Measurements from ENCODE around the gene UFD1. TPM values are rescaled to one million over a fixed set of nuclear protein-coding genes. Genes with fewer than 3 reads are reported as not detected.

Gene UFD1
- total and polyA plus RNA-seq, 4 donors: 28.9 to 58.3 (median 52.6) TPM

DNA sequence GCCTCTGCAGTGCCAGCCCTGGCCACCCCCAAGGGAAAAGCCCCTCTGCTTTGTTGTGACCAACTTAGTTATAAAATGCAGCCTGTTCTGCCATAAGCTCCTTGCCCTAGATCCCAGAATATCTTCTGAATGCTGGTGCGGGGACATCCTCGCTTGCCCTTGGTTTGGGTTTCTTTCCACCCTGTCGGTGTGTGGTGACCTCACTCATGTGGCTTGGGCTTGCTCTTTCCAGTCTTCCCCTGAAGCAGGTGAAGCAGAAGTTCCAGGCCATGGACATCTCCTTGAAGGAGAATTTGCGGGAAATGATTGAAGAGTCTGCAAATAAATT, 28.5 kb upstream of the UFD1 start:
- WGBS (ENCODE audit: insufficient coverage): 100% methylated on average over 3 of the region's 4 CpGs
- no peaks in the 10 kb centered on the region for H3K27me3 ChIP-seq (ENCODE audit: control insufficient read depth, insufficient read depth, low read length)
- no peak overlapping the region for H3K4me3 ChIP-seq (ENCODE audit: low read depth, low read length)
- no peak for DNase-seq (ENCODE audit: low read depth in 4 of 6, low spot score in 6 of 6)
- H3K9me3 ChIP-seq (ENCODE audit: control insufficient read depth, insufficient read depth, low read length): no peaks in the 10 kb centered on the region
- H3K36me3 ChIP-seq (ENCODE audit: control insufficient read depth, insufficient read depth, low read length): peaks cover 8% of the 10 kb centered on the region
- H3K4me1 ChIP-seq (ENCODE audit: control insufficient read depth, insufficient read depth, low read length): no peaks in the 10 kb centered on the region
- H3K27ac ChIP-seq (ENCODE audit: low read depth, low read length): no peak overlapping the region

DNA sequence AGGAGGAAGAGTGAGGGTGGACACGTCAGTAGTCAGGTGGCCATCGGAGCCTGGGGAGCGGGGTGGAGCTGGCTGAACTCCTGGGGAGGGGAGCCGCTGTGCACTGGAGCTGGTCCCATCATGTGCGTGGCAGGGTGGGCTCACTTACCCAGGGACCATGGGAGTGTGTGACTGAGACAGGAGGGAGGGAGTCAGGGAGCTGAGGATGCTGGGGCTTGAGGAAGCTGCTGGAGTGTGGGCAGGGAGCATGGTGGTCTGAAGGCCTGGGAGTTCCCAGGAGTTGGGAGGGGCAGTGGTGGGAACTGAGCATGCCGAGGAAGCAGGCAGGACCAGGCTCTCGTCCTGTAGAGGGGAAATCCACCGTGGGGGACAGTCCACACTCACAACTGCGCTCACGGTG, 27.2 kb upstream of the UFD1 start:
- no peaks in the 10 kb centered on the region for H3K27me3 ChIP-seq (ENCODE audit: control insufficient read depth, insufficient read depth, low read length)
- peaks cover 8% of the 10 kb centered on the region for H3K36me3 ChIP-seq (ENCODE audit: control insufficient read depth, insufficient read depth, low read length)
- no peaks in the 10 kb centered on the region for H3K4me1 ChIP-seq (ENCODE audit: control insufficient read depth, insufficient read depth, low read length)
- 83% methylated on average over 10 of the region's 10 CpGs for WGBS (ENCODE audit: insufficient coverage)
- H3K27ac ChIP-seq (ENCODE audit: low read depth, low read length): no peak overlapping the region
- no peak for DNase-seq (ENCODE audit: low read depth in 4 of 6, low spot score in 6 of 6)
- H3K4me3 ChIP-seq (ENCODE audit: low read depth, low read length): no peak overlapping the region
- H3K9me3 ChIP-seq (ENCODE audit: control insufficient read depth, insufficient read depth, low read length): no peaks in the 10 kb centered on the region

DNA sequence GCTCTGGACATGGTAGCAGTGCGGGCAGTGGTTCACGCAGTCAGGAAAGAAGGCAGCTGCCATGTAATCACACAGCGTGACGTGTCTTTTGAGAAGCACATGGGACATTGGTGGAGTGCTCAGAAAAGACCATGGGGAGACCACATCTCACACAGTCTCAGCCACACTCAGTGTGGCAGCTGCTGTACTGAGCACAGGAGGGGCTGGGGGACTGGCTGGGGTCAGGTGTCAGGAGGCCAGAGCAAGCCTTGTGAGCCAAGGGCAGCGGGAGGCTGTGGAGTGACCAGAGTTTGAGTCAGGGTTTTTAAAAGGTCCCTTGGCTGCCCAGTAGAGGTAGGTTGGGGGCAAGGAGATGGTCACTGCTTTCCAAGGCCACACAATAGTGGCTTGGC, 26.7 kb upstream of the UFD1 start:
- no peaks in the 10 kb centered on the region for H3K27me3 ChIP-seq (ENCODE audit: control insufficient read depth, insufficient read depth, low read length)
- H3K4me3 ChIP-seq (ENCODE audit: low read depth, low read length): no peak overlapping the region
- H3K9me3 ChIP-seq (ENCODE audit: control insufficient read depth, insufficient read depth, low read length): no peaks in the 10 kb centered on the region
- no peak for DNase-seq (ENCODE audit: low read depth in 4 of 6, low spot score in 6 of 6)
- no peak overlapping the region for H3K27ac ChIP-seq (ENCODE audit: low read depth, low read length)
- peaks cover 8% of the 10 kb centered on the region for H3K36me3 ChIP-seq (ENCODE audit: control insufficient read depth, insufficient read depth, low read length)
- WGBS (ENCODE audit: insufficient coverage): 95% methylated on average over 3 of the region's 5 CpGs
- no peaks in the 10 kb centered on the region for H3K4me1 ChIP-seq (ENCODE audit: control insufficient read depth, insufficient read depth, low read length)

DNA sequence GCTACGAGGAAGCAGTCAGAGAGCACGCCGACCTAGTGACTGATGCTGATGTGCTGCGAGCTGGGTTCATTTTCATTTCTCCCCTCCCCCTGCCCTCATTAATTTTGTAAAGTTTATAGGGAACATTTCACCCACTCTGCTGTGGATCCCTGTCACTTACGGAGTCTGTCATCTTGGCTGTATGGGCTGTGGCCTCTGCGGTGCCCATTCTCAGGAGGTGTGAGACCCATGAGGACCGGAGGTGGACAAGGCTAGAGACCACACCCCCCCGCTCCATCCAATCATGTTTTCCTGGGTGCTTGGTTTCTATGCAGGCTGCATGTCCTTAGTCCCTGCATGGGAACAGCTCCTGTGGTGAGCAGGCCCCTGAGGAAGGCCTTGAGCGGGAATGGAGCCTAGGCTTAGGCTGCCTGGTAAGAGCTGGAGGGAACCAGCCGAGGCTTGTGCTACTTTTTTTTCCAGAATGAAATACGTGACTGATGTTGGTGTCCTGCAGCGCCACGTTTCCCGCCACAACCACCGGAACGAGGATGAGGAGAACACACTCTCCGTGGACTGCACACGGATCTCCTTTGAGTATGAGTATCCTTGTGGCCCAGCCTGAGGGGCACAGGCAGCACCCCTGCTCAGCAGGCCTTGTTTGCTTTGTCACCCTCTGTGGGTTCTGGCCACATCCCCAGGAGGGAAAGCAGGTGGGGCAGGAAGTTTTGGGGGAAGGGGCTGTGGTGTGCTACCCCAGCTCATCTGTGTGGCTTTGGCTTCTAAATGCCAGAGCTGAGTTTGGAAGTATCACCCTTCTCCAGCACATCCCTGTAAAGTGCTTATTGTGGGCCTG, 26.1 kb upstream of the UFD1 start:
- Histone ChIP-seq H3K4me3 (ENCODE audit: low read depth, low read length) (no peak overlapping the region), H3K36me3 (ENCODE audit: control insufficient read depth, insufficient read depth, low read length) (peaks cover 8% of the 10 kb centered on the region), H3K9me3 (ENCODE audit: control insufficient read depth, insufficient read depth, low read length) (no peaks in the 10 kb centered on the region), H3K27ac (ENCODE audit: low read depth, low read length) (no peak overlapping the region), H3K27me3 (ENCODE audit: control insufficient read depth, insufficient read depth, low read length) (no peaks in the 10 kb centered on the region), H3K4me1 (ENCODE audit: control insufficient read depth, insufficient read depth, low read length) (no peaks in the 10 kb centered on the region)
- no peak for DNase-seq (ENCODE audit: low read depth in 4 of 6, low spot score in 6 of 6)
- 87% methylated on average over 14 of the region's 18 CpGs for WGBS (ENCODE audit: insufficient coverage)

DNA sequence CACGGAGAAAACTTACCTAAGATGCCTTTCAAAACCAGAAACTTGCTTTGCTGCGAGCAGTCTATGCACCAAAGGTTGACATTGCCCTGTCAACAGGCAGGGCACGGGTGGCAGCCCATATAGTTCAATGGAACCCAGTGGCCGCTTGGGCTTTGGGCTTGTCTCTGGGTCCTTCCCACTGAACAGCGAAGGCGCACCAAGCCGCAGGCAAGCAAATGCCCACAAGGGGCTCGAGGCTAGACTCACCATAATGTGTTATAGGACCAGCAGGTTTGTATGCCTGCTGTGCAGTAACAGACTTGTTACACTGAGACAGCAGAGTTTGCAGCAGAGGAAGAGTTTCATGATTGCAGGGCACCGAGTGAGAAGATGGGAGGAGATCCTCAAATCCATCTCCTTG, 24.9 kb upstream of the UFD1 start:
- H3K36me3 ChIP-seq (ENCODE audit: control insufficient read depth, insufficient read depth, low read length): peaks cover 11% of the 10 kb centered on the region
- H3K9me3 ChIP-seq (ENCODE audit: control insufficient read depth, insufficient read depth, low read length): no peaks in the 10 kb centered on the region
- no peak overlapping the region for H3K27ac ChIP-seq (ENCODE audit: low read depth, low read length)
- H3K4me1 ChIP-seq (ENCODE audit: control insufficient read depth, insufficient read depth, low read length): no peaks in the 10 kb centered on the region
- DNase-seq (ENCODE audit: low read depth in 4 of 6, low spot score in 6 of 6): no peak
- no peak overlapping the region for H3K4me3 ChIP-seq (ENCODE audit: low read depth, low read length)
- WGBS (ENCODE audit: insufficient coverage): 94% methylated on average over 7 of the region's 9 CpGs
- H3K27me3 ChIP-seq (ENCODE audit: control insufficient read depth, insufficient read depth, low read length): no peaks in the 10 kb centered on the region

DNA sequence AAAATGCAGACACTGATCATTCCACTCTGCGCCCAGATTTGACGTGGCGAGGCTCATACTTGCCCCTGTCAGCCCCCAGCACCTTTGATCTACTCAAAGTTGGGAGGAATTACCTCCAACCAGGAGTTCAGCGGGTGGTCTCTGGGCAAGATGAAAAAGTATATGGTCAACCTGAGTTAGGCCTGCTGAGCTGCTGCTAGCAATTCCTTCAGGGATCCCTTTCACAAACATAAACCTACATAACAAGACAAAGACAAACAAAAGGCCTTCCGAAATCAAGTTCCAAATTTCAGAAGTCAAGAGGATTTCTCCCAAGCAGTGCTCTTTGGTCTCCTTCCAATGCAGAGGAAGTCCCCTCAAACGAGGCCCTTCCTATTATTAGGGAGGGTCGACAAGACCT, 24.4 kb upstream of the UFD1 start:
- no peaks in the 10 kb centered on the region for H3K9me3 ChIP-seq (ENCODE audit: control insufficient read depth, insufficient read depth, low read length)
- 100% methylated on average over 1 of the region's 7 CpGs for WGBS (ENCODE audit: insufficient coverage)

DNA sequence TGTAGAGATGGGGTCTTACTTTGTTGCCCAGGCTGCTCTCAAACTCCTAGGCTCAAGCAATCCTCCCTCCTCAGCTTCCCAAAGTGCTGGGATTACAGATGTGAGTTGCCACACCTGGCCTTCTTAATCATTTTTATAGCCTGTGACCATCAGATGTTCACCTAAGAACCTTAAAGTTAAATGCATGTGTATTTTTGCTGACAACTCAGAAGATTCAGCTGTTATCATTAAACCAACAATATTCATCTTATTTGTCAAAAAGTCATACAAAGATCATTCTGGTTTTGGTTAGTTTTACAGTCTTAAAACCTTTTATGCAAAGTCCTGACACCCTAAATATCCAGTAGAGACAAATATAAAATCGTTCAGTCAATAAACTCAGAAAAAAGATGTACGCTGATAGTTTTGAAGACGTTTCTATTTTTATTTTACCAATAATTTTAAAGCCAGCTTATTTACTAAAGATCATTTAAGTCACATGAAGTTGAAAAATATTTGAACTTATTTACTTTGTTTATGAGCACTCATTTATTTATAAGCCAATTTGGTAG, 23.0 kb upstream of the UFD1 start:
- Histone ChIP-seq H3K9me3 (ENCODE audit: control insufficient read depth, insufficient read depth, low read length) (no peaks in the 10 kb centered on the region), H3K27me3 (ENCODE audit: control insufficient read depth, insufficient read depth, low read length) (no peaks in the 10 kb centered on the region), H3K36me3 (ENCODE audit: control insufficient read depth, insufficient read depth, low read length) (peaks cover 13% of the 10 kb centered on the region), H3K27ac (ENCODE audit: low read depth, low read length) (no peak overlapping the region), H3K4me1 (ENCODE audit: control insufficient read depth, insufficient read depth, low read length) (peaks cover 3% of the 10 kb centered on the region), H3K4me3 (ENCODE audit: low read depth, low read length) (no peak overlapping the region)
- WGBS (ENCODE audit: insufficient coverage): no CpG with 5 or more reads among the region's 3 CpGs
- no peak for DNase-seq (ENCODE audit: low read depth in 4 of 6, low spot score in 6 of 6)

More for the DNA sequence above, 24.4 kb upstream of the UFD1 start:
- Histone ChIP-seq H3K4me3 (ENCODE audit: low read depth, low read length) (no peak overlapping the region), H3K36me3 (ENCODE audit: control insufficient read depth, insufficient read depth, low read length) (peaks cover 13% of the 10 kb centered on the region), H3K27ac (ENCODE audit: low read depth, low read length) (no peak overlapping the region), H3K4me1 (ENCODE audit: control insufficient read depth, insufficient read depth, low read length) (no peaks in the 10 kb centered on the region), H3K27me3 (ENCODE audit: control insufficient read depth, insufficient read depth, low read length) (no peaks in the 10 kb centered on the region)
- DNase-seq (ENCODE audit: low read depth in 4 of 6, low spot score in 6 of 6): no peak

DNA sequence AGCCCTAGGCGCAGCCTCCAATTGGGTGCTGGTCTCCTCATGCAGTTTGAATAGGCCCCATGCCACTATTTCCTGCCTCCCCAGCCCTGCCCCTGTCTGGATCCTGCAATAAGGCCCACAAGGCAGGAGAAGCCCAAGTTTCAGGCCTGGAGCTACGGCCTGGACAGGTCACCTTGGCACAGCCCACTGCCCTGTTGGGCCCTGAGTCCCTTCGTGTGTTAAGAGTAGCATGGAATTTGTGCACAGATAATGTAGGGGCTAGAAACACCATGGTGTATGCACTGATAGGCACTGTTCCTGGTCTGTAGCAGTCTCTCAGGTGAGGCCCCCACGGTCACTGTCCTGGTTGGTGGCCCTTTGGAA, 20.9 kb upstream of the UFD1 start:
- peaks cover 5% of the 10 kb centered on the region for H3K36me3 ChIP-seq (ENCODE audit: control insufficient read depth, insufficient read depth, low read length)
- no peaks in the 10 kb centered on the region for H3K27me3 ChIP-seq (ENCODE audit: control insufficient read depth, insufficient read depth, low read length)
- no peak for DNase-seq (ENCODE audit: low read depth in 4 of 6, low spot score in 6 of 6)
- 92% methylated on average over 4 of the region's 4 CpGs for WGBS (ENCODE audit: insufficient coverage)
- H3K9me3 ChIP-seq (ENCODE audit: control insufficient read depth, insufficient read depth, low read length): no peaks in the 10 kb centered on the region
- no peak overlapping the region for H3K4me3 ChIP-seq (ENCODE audit: low read depth, low read length)
- H3K4me1 ChIP-seq (ENCODE audit: control insufficient read depth, insufficient read depth, low read length): peaks cover 7% of the 10 kb centered on the region
- no peak overlapping the region for H3K27ac ChIP-seq (ENCODE audit: low read depth, low read length)

DNA sequence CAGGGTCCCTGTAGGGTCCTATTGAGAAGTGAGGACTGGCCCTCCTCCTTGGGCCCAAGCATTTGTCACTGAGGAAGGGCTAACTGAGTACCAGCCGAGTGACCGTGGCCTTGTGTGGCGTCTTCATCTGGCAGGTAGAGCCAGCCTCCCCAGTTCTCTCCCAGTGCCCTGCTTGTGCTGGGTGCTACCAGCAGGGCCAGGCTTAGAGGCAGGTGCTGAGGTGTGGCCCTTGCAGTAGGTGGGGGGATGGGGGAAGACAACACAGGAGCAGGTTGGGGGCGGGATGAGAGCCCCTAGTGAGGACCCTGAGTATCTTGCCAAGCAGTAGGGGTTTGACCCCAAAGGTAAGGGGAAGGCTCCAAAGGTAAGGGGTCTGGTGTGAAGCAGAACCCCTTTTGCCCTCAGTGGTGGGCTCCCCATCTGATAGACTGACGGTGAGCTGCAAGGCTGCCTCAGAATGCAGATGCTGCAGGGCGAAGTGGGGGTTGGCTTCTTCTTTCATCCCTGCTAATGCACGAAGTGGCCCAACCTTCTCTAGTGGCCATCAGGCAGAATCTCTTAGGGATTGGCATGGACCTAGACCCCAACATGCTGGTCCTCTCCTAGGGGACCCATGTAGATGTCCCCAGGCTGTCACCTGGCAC, 20.4 kb upstream of the UFD1 start:
- no peaks in the 10 kb centered on the region for H3K9me3 ChIP-seq (ENCODE audit: control insufficient read depth, insufficient read depth, low read length)
- no peak for DNase-seq (ENCODE audit: low read depth in 4 of 6, low spot score in 6 of 6)
- H3K4me3 ChIP-seq (ENCODE audit: low read depth, low read length): no peak overlapping the region
- 98% methylated on average over 7 of the region's 7 CpGs for WGBS (ENCODE audit: insufficient coverage)
- no peaks in the 10 kb centered on the region for H3K27me3 ChIP-seq (ENCODE audit: control insufficient read depth, insufficient read depth, low read length)
- H3K27ac ChIP-seq (ENCODE audit: low read depth, low read length): no peak overlapping the region
- H3K36me3 ChIP-seq (ENCODE audit: control insufficient read depth, insufficient read depth, low read length): peaks cover 5% of the 10 kb centered on the region
- H3K4me1 ChIP-seq (ENCODE audit: control insufficient read depth, insufficient read depth, low read length): peaks cover 7% of the 10 kb centered on the region

DNA sequence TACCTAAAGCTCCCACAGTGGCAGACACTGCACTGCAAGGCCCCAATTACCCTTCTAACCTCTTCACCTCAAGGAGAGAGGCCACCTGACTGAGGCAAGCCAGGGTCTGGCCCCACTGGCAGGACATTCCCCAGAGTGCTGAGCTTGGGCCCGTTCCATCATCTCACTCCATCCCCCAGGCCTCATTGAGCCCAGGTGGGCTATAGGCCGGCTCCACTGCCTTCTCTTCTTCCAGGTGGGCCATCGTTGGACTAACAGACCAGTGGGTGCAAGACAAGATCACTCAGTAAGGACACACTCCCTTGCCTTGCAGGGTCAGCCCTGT, 19.8 kb upstream of the UFD1 start:
- no peak overlapping the region for H3K4me3 ChIP-seq (ENCODE audit: low read depth, low read length)
- no peaks in the 10 kb centered on the region for H3K9me3 ChIP-seq (ENCODE audit: control insufficient read depth, insufficient read depth, low read length)
- no peak overlapping the region for H3K27ac ChIP-seq (ENCODE audit: low read depth, low read length)
- no peaks in the 10 kb centered on the region for H3K27me3 ChIP-seq (ENCODE audit: control insufficient read depth, insufficient read depth, low read length)
- no peak for DNase-seq (ENCODE audit: low read depth in 4 of 6, low spot score in 6 of 6)
- H3K36me3 ChIP-seq (ENCODE audit: control insufficient read depth, insufficient read depth, low read length): peaks cover 10% of the 10 kb centered on the region
- peaks cover 7% of the 10 kb centered on the region for H3K4me1 ChIP-seq (ENCODE audit: control insufficient read depth, insufficient read depth, low read length)
- 93% methylated on average over 3 of the region's 3 CpGs for WGBS (ENCODE audit: insufficient coverage)
